ENCODE results near the gene ADAMTSL1.

The ADAMTSL1 gene

DNA sequence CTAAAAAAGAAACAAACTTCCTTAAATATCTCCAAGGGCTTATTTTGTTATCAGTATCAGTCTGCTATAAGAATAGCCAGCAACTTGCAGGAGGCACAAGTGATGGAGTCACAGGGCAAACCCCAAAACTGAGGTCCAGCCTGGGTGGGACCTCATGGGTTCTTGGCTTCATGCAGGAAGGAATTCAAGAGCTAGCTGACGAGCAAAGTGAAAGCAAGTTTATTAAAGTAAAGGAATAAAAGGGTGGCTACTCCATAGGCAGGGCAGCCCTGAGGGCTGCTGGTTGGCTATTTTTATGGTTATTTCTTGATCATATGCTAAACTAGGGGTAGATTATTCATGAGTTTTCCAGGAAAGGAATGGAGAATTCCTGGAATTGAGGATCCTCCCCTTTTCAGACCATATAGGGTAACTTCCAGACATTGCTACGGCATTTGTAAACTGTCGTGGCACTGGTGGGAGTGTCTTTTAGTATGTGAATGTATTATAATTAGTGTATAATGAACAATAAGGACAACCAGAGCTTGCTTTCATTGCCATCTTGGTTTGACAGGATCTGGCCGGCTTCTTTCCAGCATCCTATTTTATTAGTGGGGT lies 231.9 kb downstream of the ADAMTSL1 start:
- CTCF ChIA-PET = no interaction called here

DNA sequence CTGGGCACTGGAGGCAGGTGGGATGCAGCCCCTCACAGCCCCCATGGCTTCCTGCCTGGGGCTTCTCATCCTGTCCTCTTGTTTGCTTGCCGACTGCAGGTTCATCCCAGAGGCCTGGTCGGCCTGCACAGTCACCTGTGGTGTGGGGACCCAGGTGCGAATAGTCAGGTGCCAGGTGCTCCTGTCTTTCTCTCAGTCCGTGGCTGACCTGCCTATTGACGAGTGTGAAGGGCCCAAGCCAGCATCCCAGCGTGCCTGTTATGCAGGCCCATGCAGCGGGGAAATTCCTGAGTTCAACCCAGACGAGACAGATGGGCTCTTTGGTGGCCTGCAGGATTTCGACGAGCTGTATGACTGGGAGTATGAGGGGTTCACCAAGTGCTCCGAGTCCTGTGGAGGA lies 232.7 kb downstream of the ADAMTSL1 start:
- ChIA-PET POLR2A (ENCODE audit: low non-redundant PET) (no interaction called here), CTCF (no interaction called here)
- TF ChIP-seq CTCF (conservative IDR thresholded peaks at IDR 0.05; ENCODE audit: low read depth) = no peak
- no peak for DNase-seq (ENCODE audit: low spot score)
- H3K27ac ChIP-seq = no peak overlapping the region

More for the DNA sequence above, 231.9 kb downstream of the ADAMTSL1 start:
- H3K27ac ChIP-seq = no peak overlapping the region
- TF ChIP-seq CTCF (conservative IDR thresholded peaks at IDR 0.05; ENCODE audit: low read depth) = no peak
- no peak for DNase-seq (ENCODE audit: low spot score)
- POLR2A ChIA-PET (ENCODE audit: low non-redundant PET) = no interaction called here

GRCh38 chr9:18707061-18707461 lies 233.1 kb downstream of the ADAMTSL1 start:
- ChIA-PET POLR2A (ENCODE audit: low non-redundant PET) (no interaction called here), CTCF (no interaction called here)
- no peak for DNase-seq (ENCODE audit: low spot score)
- no peak overlapping the region for H3K27ac ChIP-seq
- TF ChIP-seq CTCF (conservative IDR thresholded peaks at IDR 0.05; ENCODE audit: low read depth) = no peak

DNA sequence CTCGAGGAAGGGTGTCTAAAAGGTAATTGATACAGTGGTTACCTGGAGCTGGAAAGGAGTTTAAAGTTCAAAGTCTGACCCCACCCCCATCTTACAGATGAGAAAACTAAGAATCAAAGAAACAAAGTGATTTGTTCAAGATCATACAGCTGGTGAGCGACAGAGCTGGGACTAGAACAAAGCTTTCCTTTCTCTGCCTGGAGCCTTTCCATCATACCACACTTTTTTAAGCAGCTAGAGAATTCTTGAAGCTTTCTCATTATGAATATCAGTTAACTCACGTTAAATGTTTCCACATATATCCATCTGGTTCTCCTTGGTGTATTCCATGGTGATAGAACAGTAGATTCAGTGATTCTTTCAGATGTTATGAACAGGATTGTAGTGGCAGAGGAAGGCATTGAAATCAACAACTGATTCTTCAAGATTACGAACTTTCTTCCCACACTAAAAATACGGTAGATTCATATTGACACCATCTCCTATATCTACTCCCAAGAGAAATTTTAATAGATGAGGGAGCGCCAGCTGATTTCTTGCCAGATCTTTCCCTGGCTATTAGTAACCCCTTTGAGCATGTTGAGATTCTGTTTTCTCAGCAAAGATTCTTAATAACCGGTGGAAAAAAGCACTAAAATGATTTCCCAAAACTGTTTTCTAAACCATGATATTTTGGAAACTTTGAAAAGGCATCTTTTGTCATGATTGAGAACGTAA lies 233.7 kb downstream of the ADAMTSL1 start:
- no peak overlapping the region for H3K27ac ChIP-seq
- DNase-seq (ENCODE audit: low spot score) = no peak
- ChIA-PET CTCF (no interaction called here), POLR2A (ENCODE audit: low non-redundant PET) (no interaction called here)
- no peak for TF ChIP-seq CTCF (conservative IDR thresholded peaks at IDR 0.05; ENCODE audit: low read depth)

- no peak for TF ChIP-seq CTCF (conservative IDR thresholded peaks at IDR 0.05; ENCODE audit: low read depth)
- ChIA-PET POLR2A (ENCODE audit: low non-redundant PET) (no interaction called here), CTCF (no interaction called here)
- no peak overlapping the region for H3K27ac ChIP-seq
- no peak for DNase-seq (ENCODE audit: low spot score)
Measured at GRCh38 chr9:18708429-18708828, 234.5 kb downstream of the ADAMTSL1 start.

DNA sequence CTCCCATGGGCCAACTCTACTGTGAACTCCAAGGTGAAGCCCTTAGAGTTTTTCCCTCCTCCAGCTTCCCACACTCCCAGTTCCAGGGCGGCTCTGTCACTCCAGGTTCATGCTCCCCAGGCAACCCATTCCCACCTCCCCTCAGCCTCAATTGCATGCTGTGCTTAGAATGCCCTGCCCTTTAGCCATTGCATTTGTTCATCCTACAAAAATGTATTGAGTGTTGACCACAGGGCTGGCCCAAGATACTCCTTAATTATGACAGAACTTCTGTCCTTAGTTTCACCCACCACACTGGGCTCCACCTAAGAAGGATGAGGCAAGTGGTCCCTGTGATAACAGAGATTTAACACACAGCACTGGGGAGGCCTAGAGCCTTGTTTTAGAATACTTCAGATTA lies 236.1 kb downstream of the ADAMTSL1 start:
- no peak overlapping the region for H3K27ac ChIP-seq
- ChIA-PET POLR2A (ENCODE audit: low non-redundant PET) (no interaction called here), CTCF (no interaction called here)
- DNase-seq (ENCODE audit: low spot score) = no peak
- TF ChIP-seq CTCF (conservative IDR thresholded peaks at IDR 0.05; ENCODE audit: low read depth) = no peak

Data from RWPE1 (cell line).